ENCODE results near the gene SCYL3.
"Not testable (repeated sequence)": the region's sequence is repeated elsewhere in the genome, so short reads cannot be mapped to it uniquely, and the experiment has no call there.

The SCYL3 gene

GRCh38 chr1:169918927-169919326, 25.2 kb upstream of the SCYL3 start:
- H3K4me3 ChIP-seq (ENCODE audit: low read depth in 1 of 2, low read length in 1 of 2): no peak overlapping the region
- H3K36me3 ChIP-seq: no peaks in the 10 kb centered on the region
- no peaks in the 10 kb centered on the region for H3K27me3 ChIP-seq
- no peak overlapping the region for H3K27ac ChIP-seq
- TF ChIP-seq CTCF (IDR thresholded peaks at IDR 0.05): no peak
- no peaks in the 10 kb centered on the region for H3K9me3 ChIP-seq
- no peaks in the 10 kb centered on the region for H3K4me1 ChIP-seq (ENCODE audit: control insufficient read depth in 1 of 2, insufficient read depth in 1 of 2, low read depth in 1 of 2, low read length in 1 of 2)

- H3K9me3 ChIP-seq; H3K4me1 ChIP-seq (ENCODE audit: control insufficient read depth in 1 of 2, insufficient read depth in 1 of 2, low read depth in 1 of 2, low read length in 1 of 2); H3K36me3 ChIP-seq; H3K27me3 ChIP-seq; H3K4me3 ChIP-seq (ENCODE audit: low read depth in 1 of 2, low read length in 1 of 2); H3K27ac ChIP-seq: not testable (repeated sequence)
These were observed 24.5 kb upstream of the SCYL3 start for GRCh38 chr1:169918220-169918619.

GRCh38 chr1:169915150-169915549, 21.5 kb upstream of the SCYL3 start:
- Histone ChIP-seq H3K4me1 (ENCODE audit: control insufficient read depth in 1 of 2, insufficient read depth in 1 of 2, low read depth in 1 of 2, low read length in 1 of 2) (no peaks in the 10 kb centered on the region), H3K36me3 (no peaks in the 10 kb centered on the region), H3K9me3 (no peaks in the 10 kb centered on the region), H3K4me3 (ENCODE audit: low read depth in 1 of 2, low read length in 1 of 2) (no peak overlapping the region), H3K27me3 (no peaks in the 10 kb centered on the region), H3K27ac (no peak overlapping the region)
- TF ChIP-seq CTCF (IDR thresholded peaks at IDR 0.05): no peak

- no peak for TF ChIP-seq CTCF (IDR thresholded peaks at IDR 0.05)
- Histone ChIP-seq H3K4me3 (ENCODE audit: low read depth in 1 of 2, low read length in 1 of 2) (no peak overlapping the region), H3K36me3 (no peaks in the 10 kb centered on the region), H3K27ac (no peak overlapping the region), H3K9me3 (no peaks in the 10 kb centered on the region), H3K27me3 (no peaks in the 10 kb centered on the region), H3K4me1 (ENCODE audit: control insufficient read depth in 1 of 2, insufficient read depth in 1 of 2, low read depth in 1 of 2, low read length in 1 of 2) (no peaks in the 10 kb centered on the region)
These were observed 20.8 kb upstream of the SCYL3 start for GRCh38 chr1:169914531-169914930.

- no peaks in the 10 kb centered on the region for H3K9me3 ChIP-seq
- H3K27ac ChIP-seq: no peak overlapping the region
- peaks cover 0 to 4% of the 10 kb centered on the region in 2 experiments for H3K4me1 ChIP-seq (ENCODE audit: control insufficient read depth in 1 of 2, insufficient read depth in 1 of 2, low read depth in 1 of 2, low read length in 1 of 2)
- no peaks in the 10 kb centered on the region for H3K27me3 ChIP-seq
- H3K36me3 ChIP-seq: no peaks in the 10 kb centered on the region
- no peak for TF ChIP-seq CTCF (IDR thresholded peaks at IDR 0.05)
- H3K4me3 ChIP-seq (ENCODE audit: low read depth in 1 of 2, low read length in 1 of 2): no peak overlapping the region
These were observed 15.8 kb upstream of the SCYL3 start for GRCh38 chr1:169909499-169909898.

- no peak overlapping the region for H3K4me3 ChIP-seq (ENCODE audit: low read depth in 1 of 2, low read length in 1 of 2)
- TF ChIP-seq CTCF (IDR thresholded peaks at IDR 0.05): no peak
- no peaks in the 10 kb centered on the region for H3K36me3 ChIP-seq
- no peaks in the 10 kb centered on the region for H3K9me3 ChIP-seq
- H3K27me3 ChIP-seq: no peaks in the 10 kb centered on the region
- H3K4me1 ChIP-seq (ENCODE audit: control insufficient read depth in 1 of 2, insufficient read depth in 1 of 2, low read depth in 1 of 2, low read length in 1 of 2): peaks cover 15 to 28% of the 10 kb centered on the region in 2 experiments
- H3K27ac ChIP-seq: no peak overlapping the region
These were observed 13.2 kb upstream of the SCYL3 start for GRCh38 chr1:169906938-169907337.

Measured in neutrophil (primary cell).